IPS DF 19.7 (cell line): ENCODE data around the gene NDUFA11.

Source experiments
- DNase-seq: peaks from one replicate; pipeline ENCODE4 v3.0.0-alpha.2; 2013; ENCODE audit warnings: low read depth, low spot score

Gene NDUFA11

GRCh38 chr19:5932609-5933262 lies 29.1 kb upstream of the NDUFA11 start:
- DNase-seq, result no peak

DNA sequence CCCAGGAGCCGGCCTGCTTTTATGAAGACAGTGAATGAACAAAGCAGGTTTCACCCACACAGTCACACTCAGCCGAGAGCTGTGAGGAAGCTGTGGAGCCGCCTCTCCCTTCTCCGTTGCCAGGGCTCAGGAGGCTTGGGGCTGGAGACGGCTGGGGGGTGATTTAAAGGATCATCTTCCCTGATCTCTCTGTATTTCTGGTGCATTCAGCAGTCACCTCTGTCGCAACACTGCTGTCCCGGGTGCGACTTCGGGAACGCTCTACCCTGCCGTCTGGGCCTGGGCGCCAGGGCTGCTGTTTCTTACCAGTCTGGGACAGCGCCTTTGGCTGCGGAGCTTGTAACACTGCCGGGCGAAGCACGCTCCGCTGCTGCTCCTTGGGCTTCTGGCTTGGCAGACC lies 28.6 kb upstream of the NDUFA11 start:
- DNase-seq, result no peak

GRCh38 chr19:5931251-5931650 lies 27.7 kb upstream of the NDUFA11 start:
- DNase-seq, result no peak

GRCh38 chr19:5929625-5930024 lies 26.0 kb upstream of the NDUFA11 start:
- no peak for DNase-seq

DNA sequence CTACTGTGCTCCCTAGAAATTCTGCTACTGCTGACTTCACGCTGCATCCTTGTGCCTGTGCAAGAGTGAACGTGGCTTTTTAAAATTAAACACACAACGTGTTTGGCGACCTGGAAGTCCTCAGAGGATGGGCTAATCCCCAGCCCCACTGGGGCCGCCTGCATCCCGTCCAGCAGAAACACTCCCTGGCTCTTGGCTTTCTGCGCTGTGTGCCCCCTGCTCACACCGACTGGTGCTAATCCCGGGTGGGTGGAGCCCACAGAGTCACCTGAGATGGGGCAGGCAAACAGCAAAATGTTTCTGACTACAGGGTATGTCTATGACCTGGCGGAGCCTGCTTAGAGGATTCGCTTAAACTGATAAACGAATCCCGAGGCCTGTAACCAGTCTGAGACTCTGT lies 25.6 kb upstream of the NDUFA11 start:
- no peak for DNase-seq

GRCh38 chr19:5927441-5927821 lies 23.8 kb upstream of the NDUFA11 start:
- no peak for DNase-seq

GRCh38 chr19:5926641-5927440 lies 23.3 kb upstream of the NDUFA11 start:
- no peak for DNase-seq

DNA sequence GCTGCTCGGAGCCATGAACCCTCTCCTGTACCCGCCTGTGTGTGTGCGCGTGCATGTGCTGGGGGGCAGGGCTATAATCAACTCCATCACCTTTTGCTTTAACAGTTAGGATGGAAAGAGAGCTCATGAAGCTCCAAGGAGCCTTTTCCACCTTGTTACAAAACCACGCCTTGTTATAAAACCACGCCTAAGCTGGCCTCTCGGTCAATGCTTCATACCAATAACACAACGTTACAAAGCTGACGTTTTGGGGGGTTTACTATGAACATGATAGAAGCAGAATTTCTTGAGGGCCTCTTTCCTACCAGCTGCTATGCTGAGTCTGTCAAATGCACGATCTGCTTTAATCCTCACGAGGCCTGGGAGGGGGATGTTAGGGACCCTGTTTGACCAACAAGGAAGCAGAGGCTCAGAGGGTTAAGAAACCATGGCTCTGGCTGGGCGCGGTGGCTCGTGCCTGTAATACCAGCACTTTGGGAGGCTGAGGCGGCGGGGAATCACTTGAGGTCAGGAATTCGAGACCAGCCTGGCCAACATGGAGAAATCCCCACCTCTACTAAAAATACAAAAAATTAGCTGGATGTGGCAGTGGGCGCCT lies 22.3 kb upstream of the NDUFA11 start:
- DNase-seq, result no peak

- DNase-seq, result no peak
These were observed 19.8 kb upstream of the NDUFA11 start for GRCh38 chr19:5923356-5923755.

DNA sequence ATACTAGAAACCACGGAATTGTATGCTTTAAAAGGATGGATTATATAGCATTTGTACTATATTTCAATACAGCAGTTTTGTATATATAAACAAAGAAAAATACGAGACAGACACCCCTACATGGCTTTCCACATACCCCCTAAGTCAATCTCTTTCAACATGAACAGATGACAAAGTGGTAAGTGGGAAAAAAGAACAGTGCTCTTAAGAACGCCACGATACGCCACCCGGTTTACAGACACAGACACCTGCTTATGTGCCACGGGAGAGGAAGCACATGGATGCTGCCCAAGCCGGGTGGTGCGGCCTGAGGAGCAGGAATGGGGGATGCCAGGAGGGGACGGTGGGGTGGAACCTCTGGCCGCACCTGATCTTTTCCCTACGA lies 18.6 kb upstream of the NDUFA11 start:
- no peak for DNase-seq

- DNase-seq, result no peak
These were observed 18.0 kb upstream of the NDUFA11 start for GRCh38 chr19:5921516-5922160.

GRCh38 chr19:5918463-5919079 lies 15.0 kb upstream of the NDUFA11 start:
- no peak for DNase-seq

- DNase-seq, result no peak
These were observed 14.0 kb upstream of the NDUFA11 start for GRCh38 chr19:5917431-5918107.

DNA sequence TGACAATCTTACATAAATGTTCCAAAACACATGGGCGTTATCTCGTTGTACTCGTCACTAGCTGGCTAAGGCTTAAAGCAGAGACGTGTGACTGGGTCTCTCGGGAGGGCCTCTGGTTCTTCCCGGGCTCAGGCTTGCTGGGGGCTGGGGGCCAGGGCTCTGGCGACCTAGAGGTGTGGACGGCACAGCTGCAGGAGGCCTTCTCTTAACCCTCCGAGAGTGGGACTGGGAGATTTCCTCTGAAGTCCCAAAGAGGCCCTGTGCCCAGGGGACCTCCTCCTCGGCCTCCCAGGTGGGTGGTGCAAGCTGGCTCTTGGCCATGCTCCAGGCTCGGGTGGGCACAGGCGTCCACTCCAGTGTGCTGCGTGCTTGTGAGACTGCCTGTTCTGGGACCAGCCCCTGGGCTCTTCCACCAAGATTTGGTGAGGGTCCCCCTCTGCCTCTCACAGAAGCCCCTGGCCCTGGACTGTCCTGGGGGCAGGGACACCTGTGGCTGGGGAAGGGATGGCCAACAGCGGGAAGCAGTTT lies 12.7 kb upstream of the NDUFA11 start:
- DNase-seq, result no peak

DNA sequence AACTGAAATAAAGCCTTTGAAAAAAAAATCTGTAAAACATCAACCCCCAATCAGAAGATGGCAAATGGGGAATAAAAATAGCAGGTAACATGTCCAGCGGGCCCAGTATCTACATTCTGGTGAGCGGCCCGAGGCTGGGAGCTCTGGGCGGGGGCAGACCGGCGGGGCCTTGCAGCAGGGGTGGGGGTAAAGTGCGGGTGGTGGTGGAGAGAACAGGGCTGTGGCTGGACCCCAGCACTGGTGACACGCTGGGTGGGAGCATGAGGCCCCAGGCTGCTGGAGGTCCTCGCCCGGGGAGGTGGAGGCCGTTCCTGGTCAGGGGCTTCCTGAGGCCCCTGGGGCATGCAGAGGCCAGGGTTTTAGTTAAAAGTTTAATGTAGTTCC lies 12.2 kb upstream of the NDUFA11 start:
- no peak for DNase-seq

DNA sequence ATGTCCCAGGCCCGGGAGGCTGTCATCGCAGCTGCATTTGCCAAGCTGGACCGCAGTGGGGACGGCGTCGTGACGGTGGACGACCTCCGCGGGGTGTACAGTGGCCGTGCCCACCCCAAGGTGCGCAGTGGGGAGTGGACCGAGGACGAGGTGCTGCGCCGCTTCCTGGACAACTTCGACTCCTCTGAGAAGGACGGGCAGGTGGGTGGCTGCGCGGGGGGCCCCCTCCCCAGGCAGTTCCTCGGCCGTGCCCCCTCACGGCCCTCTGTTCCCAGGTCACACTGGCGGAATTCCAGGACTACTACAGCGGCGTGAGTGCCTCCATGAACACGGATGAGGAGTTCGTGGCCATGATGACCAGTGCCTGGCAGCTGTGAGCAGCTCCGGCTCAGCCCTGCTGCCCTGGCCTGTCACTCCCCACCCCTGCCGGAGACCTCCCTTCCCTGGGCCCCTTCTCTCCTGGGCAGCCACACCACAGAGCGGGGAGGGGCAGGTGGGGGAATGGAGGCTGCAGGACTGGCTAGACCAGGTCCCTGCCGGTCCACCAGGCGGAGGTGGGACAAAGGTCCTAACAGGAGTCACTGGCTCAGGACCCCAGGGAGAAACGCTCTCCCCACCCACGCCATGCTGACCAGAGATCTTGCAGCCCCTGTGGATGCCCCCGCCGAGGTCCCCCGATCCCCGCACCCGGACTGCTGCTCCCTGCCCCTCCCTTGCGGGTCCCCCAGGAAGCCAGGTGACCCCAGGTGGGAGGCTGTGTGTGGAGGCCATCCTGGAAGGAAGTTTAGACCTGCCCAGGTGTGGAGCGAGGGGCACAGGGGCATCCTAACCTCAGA lies 11.6 kb upstream of the NDUFA11 start:
- no peak for DNase-seq

GRCh38 chr19:5914358-5914774 lies 10.8 kb upstream of the NDUFA11 start:
- DNase-seq, result no peak

DNA sequence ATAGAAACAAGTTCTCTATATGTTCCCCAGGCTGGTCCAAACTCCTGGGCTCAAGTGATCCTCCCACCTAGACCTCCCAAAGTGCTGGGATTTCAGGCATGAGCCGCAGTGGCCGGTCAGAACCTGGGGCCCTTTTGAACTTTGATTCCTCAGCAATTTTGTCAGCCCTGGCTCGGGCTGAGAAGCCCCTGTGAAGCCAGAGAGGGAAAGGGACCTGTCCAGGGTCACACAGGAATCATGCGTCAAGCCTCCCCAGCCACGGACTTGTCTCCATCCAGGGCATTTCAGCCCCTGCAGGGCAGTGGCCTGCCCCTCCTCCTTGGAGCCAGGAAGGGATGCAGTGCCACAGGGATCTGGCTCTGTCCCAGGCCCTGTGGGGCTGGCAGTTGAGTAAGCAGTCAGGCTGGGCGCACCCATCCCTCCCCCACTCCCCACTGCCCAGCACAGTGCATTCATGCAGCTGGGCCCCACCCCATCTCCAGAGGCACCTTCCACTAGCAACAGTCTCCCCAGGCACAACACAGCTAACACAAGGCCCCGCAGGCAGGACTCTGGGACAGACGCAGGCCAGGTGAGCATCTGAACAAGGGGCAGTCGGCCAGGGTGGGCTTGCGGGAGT lies 10.3 kb upstream of the NDUFA11 start, which contains the start of gene CAPS:
Gene CAPS, plus strand, starts transcription at position 516 of the 619 bp plus-strand sequence. CDS start 153 bp downstream, outside the sequence.
- DNase-seq, result no peak

DNA sequence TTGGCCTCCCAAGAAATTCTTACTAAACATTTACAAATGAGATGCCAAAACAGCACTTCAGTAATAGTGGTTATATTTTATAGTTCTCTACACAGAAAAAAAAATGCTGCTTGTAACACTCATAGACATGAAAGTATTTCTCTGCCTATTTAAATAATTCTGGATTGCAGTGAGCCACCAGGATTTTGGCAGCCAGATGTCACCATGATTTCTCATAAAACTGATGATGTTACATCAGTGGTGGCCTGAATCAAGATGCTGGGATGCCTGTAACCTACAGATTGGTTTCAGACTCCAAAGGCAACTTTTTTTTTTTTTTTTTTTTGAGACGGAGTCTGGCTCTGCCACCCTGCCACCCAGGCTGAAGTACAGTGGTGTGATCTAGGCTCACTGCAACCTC lies 7.8 kb upstream of the NDUFA11 start:
- no peak for DNase-seq

- no peak for DNase-seq
These were observed 7.0 kb upstream of the NDUFA11 start for GRCh38 chr19:5910638-5910907.
